ENCODE measurements around the gene KCNA10.

The KCNA10 gene

DNA sequence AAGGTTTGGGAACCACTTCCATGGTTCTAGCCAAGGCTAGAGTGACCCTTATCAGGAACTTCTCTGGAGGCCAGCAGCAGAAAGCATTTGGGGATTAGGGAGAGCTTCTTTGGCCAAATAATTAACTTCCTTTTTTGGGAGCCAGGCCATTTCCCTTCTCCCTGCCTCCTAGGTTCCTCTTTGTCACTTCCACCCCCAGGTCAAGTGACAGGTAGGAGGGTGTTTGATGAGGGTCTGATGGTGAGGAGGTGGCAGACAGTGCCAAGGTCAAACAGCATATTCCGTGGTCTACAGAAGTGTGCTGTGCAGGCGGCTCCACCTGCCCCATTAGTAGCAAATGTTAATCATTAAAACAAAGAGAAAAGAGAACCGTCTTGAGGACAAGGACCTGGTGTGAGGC, 1.9 kb upstream of the KCNA10 start:
- Histone ChIP-seq H3F3A (ENCODE audit: control insufficient read depth, insufficient read depth) (no peaks in the 10 kb centered on the region), H3K4me3 (ENCODE audit: low read length) (no peak overlapping the region), H3K27me3 (ENCODE audit: control insufficient read depth, low read length) (peaks cover 10% of the 10 kb centered on the region), H3K9me2 (replicated peaks; ENCODE audit: control insufficient read depth, low read length) (no peaks in the 10 kb centered on the region), H3K79me2 (ENCODE audit: control insufficient read depth, low read length) (no peaks in the 10 kb centered on the region), H3K36me3 (ENCODE audit: control insufficient read depth, low read length) (no peaks in the 10 kb centered on the region), H4K20me1 (ENCODE audit: control insufficient read depth, insufficient read depth, low read depth, low read length) (no peaks in the 10 kb centered on the region), H3K27ac (ENCODE audit: low read depth, low read length) (no peak overlapping the region), H3K9me3 (ENCODE audit: control insufficient read depth, insufficient read depth, low read length) (no peaks in the 10 kb centered on the region), H3K4me1 (ENCODE audit: control insufficient read depth, low read length) (peaks cover 6% of the 10 kb centered on the region), H3K4me2 (ENCODE audit: low read length) (no peak overlapping the region)
- no peak for TF ChIP-seq EZH2phosphoT487 (IDR thresholded peaks at IDR 0.05; ENCODE audit: borderline replicate concordance, low read length)
- no peak for TF ChIP-seq CTCF (IDR thresholded peaks at IDR 0.05; ENCODE audit: low read depth, low read length, poor library complexity, severe bottlenecking)

DNA sequence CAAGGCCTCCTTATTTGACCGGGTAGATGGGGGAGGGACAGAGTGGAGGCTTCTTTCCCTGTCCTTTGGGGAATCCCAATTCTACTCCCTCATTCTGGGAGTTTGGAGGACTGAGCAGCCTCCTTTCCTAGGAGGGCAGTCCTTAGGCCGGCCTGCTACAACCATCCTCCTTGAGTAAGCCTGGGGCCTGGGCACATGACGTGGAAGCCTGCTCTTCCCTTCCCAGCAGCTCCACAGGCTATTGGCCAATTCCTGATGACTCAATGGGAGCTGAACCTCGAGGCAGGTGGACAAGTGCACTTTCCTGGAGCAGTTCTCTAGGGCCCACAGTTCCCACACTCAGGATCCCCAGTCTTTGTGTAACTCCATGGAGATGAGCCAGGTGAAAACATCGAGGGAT, 3.1 kb downstream of the KCNA10 start:
- no peak overlapping the region for H3K4me2 ChIP-seq (ENCODE audit: low read length)
- H3K4me3 ChIP-seq (ENCODE audit: low read length), result no peak overlapping the region
- H3K27ac ChIP-seq (ENCODE audit: low read depth, low read length), result no peak overlapping the region
- H3K27me3 ChIP-seq (ENCODE audit: control insufficient read depth, low read length), result peaks cover 6% of the 10 kb centered on the region; the same call in 1 of the 2 replicates
- no peaks in the 10 kb centered on the region for H3K4me1 ChIP-seq (ENCODE audit: control insufficient read depth, low read length)
- H3K36me3 ChIP-seq (ENCODE audit: control insufficient read depth, low read length), result no peaks in the 10 kb centered on the region
- no peaks in the 10 kb centered on the region for H3K9me2 ChIP-seq (replicated peaks; ENCODE audit: control insufficient read depth, low read length)
- no peaks in the 10 kb centered on the region for H3K9me3 ChIP-seq (ENCODE audit: control insufficient read depth, insufficient read depth, low read length)
- H4K20me1 ChIP-seq (ENCODE audit: control insufficient read depth, insufficient read depth, low read depth, low read length), result no peaks in the 10 kb centered on the region
- H3K79me2 ChIP-seq (ENCODE audit: control insufficient read depth, low read length), result no peaks in the 10 kb centered on the region
- TF ChIP-seq CTCF (IDR thresholded peaks at IDR 0.05; ENCODE audit: low read depth, low read length, poor library complexity, severe bottlenecking), result no peak
- no peak for TF ChIP-seq EZH2phosphoT487 (IDR thresholded peaks at IDR 0.05; ENCODE audit: borderline replicate concordance, low read length)
- H3F3A ChIP-seq (ENCODE audit: control insufficient read depth, insufficient read depth), result no peaks in the 10 kb centered on the region

- Histone ChIP-seq H3K79me2 (ENCODE audit: control insufficient read depth, low read length) (no peaks in the 10 kb centered on the region), H3K9me3 (ENCODE audit: control insufficient read depth, insufficient read depth, low read length) (no peaks in the 10 kb centered on the region), H3K27me3 (ENCODE audit: control insufficient read depth, low read length) (no peaks in the 10 kb centered on the region; the same call in 1 of the 2 replicates), H3K4me2 (ENCODE audit: low read length) (no peak overlapping the region), H3K36me3 (ENCODE audit: control insufficient read depth, low read length) (no peaks in the 10 kb centered on the region), H3K4me3 (ENCODE audit: low read length) (no peak overlapping the region), H4K20me1 (ENCODE audit: control insufficient read depth, insufficient read depth, low read depth, low read length) (no peaks in the 10 kb centered on the region), H3F3A (ENCODE audit: control insufficient read depth, insufficient read depth) (no peaks in the 10 kb centered on the region), H3K9me2 (replicated peaks; ENCODE audit: control insufficient read depth, low read length) (no peaks in the 10 kb centered on the region), H3K4me1 (ENCODE audit: control insufficient read depth, low read length) (no peaks in the 10 kb centered on the region), H3K27ac (ENCODE audit: low read depth, low read length) (no peak overlapping the region)
- TF ChIP-seq EZH2phosphoT487 (IDR thresholded peaks at IDR 0.05; ENCODE audit: borderline replicate concordance, low read length), result no peak
- no peak for TF ChIP-seq CTCF (IDR thresholded peaks at IDR 0.05; ENCODE audit: low read depth, low read length, poor library complexity, severe bottlenecking)
Measured at GRCh38 chr1:110515041-110515440, 3.9 kb downstream of the KCNA10 start.

DNA sequence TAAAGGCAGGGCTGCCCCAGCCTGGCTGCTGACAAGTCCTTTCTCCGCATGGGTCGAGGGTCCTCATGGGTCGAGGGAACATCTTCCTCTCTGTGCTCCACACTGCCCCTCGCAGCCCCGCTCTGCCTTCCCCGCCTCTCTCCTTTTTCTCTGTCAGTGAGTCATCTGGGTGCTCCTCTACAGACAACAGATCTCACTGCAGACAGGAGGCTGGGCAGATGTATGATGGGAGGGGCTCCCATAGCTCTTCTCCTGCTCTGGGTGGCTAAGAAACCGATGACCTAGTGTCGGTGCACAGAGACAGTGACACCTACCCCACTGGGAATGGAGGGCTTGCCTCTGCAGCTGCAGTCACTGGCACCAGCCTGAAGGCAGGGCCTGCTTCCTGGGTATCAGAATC, 5.5 kb downstream of the KCNA10 start:
- no peaks in the 10 kb centered on the region for H3K36me3 ChIP-seq (ENCODE audit: control insufficient read depth, low read length)
- no peak overlapping the region for H3K4me2 ChIP-seq (ENCODE audit: low read length)
- H4K20me1 ChIP-seq (ENCODE audit: control insufficient read depth, insufficient read depth, low read depth, low read length), result no peaks in the 10 kb centered on the region
- H3K79me2 ChIP-seq (ENCODE audit: control insufficient read depth, low read length), result no peaks in the 10 kb centered on the region
- H3K9me2 ChIP-seq (replicated peaks; ENCODE audit: control insufficient read depth, low read length), result no peaks in the 10 kb centered on the region
- TF ChIP-seq EZH2phosphoT487 (IDR thresholded peaks at IDR 0.05; ENCODE audit: borderline replicate concordance, low read length) (no peak), CTCF (IDR thresholded peaks at IDR 0.05; ENCODE audit: low read depth, low read length, poor library complexity, severe bottlenecking) (no peak)
- no peaks in the 10 kb centered on the region for H3K9me3 ChIP-seq (ENCODE audit: control insufficient read depth, insufficient read depth, low read length)
- H3K27me3 ChIP-seq (ENCODE audit: control insufficient read depth, low read length), result no peaks in the 10 kb centered on the region
- no peak overlapping the region for H3K27ac ChIP-seq (ENCODE audit: low read depth, low read length)
- H3F3A ChIP-seq (ENCODE audit: control insufficient read depth, insufficient read depth), result no peaks in the 10 kb centered on the region
- no peak overlapping the region for H3K4me3 ChIP-seq (ENCODE audit: low read length)
- no peaks in the 10 kb centered on the region for H3K4me1 ChIP-seq (ENCODE audit: control insufficient read depth, low read length)

Measured in DOHH2 (cell line).